GM18520 (cell line): ENCODE data around the gene IFITM2.
"Not testable (repeated sequence)": the region's sequence is repeated elsewhere in the genome, so short reads cannot be mapped to it uniquely, and the experiment has no call there.

Experiments
- ATAC-seq: cut with Tn5 transposase; IDR thresholded peaks from one replicate; pipeline ENCODE4 v1.9.1; 2021; ENCODE audit not compliant: unreplicated experiment

Gene IFITM2

GRCh38 chr11:306645-307371, 808 bp upstream of the IFITM2 start:
- no peak for ATAC-seq

- ATAC-seq, result not testable (repeated sequence)
Observed at GRCh38 chr11:308740-309665, 1.4 kb downstream of the IFITM2 start.

- ATAC-seq, result not testable (repeated sequence)
Observed at GRCh38 chr11:309979-310572, 2.5 kb downstream of the IFITM2 start.

- ATAC-seq, result not testable (repeated sequence)
Observed at GRCh38 chr11:311013-311748, 3.6 kb downstream of the IFITM2 start.

- ATAC-seq, result no peak
Observed at GRCh38 chr11:312092-312816, 4.6 kb downstream of the IFITM2 start.

- no peak for ATAC-seq
Observed at GRCh38 chr11:313304-313786, 5.7 kb downstream of the IFITM2 start.

- ATAC-seq, result no peak
Observed at GRCh38 chr11:313787-314553, 6.4 kb downstream of the IFITM2 start, which contains the start of gene IFITM1. IFITM1 (plus strand) TSS chr11:314040; CDS start chr11:314171, 131 bp downstream.

- not testable (repeated sequence) for ATAC-seq
Observed at GRCh38 chr11:314554-314875, 6.9 kb downstream of the IFITM2 start.

GRCh38 chr11:315051-315481, 7.5 kb downstream of the IFITM2 start:
- no peak for ATAC-seq

GRCh38 chr11:315516-315994, 7.9 kb downstream of the IFITM2 start:
- ATAC-seq, result no peak

- ATAC-seq, result no peak
Observed at GRCh38 chr11:316031-316701, 8.6 kb downstream of the IFITM2 start.

- ATAC-seq, result no peak
Observed at GRCh38 chr11:316891-317301, 9.3 kb downstream of the IFITM2 start.

GRCh38 chr11:317668-318404, 10.2 kb downstream of the IFITM2 start:
- not testable (repeated sequence) for ATAC-seq

GRCh38 chr11:318405-319120, 10.9 kb downstream of the IFITM2 start:
- ATAC-seq, result peak; percentile 31

GRCh38 chr11:319121-319887, 11.7 kb downstream of the IFITM2 start:
- not testable (repeated sequence) for ATAC-seq

GRCh38 chr11:319888-320273, 12.3 kb downstream of the IFITM2 start:
- ATAC-seq, result not testable (repeated sequence)

GRCh38 chr11:324156-324555, 16.5 kb downstream of the IFITM2 start:
- ATAC-seq, result no peak
